ENCODE measurements around the gene KRTAP10-6.
"Not testable (repeated sequence)": the region's sequence is repeated elsewhere in the genome, so short reads cannot be mapped to it uniquely, and the experiment has no call there.

KRTAP10-6 gene

GRCh38 chr21:44571296-44571695 is 21.0 kb downstream of the KRTAP10-6 start:
- TF ChIP-seq ZNF274 (IDR thresholded peaks at IDR 0.05; ENCODE audit: low read depth, low read length) = no peak
- no peak overlapping the region for H3K4me3 ChIP-seq (ENCODE audit: low read length)

DNA sequence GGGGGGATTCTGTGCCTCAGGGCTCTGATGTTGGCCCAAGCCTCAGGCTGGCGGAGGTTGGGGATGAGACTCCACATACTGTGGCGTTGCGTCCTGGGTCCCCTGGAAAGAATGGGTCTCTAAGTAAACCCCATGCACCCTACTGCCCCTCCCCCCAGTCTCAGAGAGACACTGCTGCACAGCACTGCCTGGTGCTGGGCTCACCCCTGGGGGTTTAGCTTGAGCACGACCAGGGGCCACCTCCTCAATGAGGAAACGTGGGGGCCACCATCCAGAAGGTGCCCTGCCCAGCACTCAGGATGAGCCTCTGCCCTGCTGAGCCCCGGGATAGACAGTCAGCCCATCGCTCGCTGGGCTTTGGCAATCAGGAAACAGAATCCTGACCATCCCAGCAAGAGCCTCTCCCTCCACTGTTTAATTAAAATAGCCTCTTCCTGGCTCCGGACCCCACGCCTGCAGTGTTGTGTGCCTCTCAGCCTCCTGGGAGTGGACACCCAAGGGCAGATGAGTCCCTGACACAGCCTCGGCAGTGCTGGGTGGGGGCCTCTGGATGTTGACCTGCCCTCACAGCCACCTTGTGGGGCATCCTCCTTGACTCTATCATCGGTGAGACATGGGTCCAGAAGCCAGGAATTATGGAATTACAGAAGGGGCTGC is 22.3 kb downstream of the KRTAP10-6 start:
- no peak for TF ChIP-seq ZNF274 (IDR thresholded peaks at IDR 0.05; ENCODE audit: low read depth, low read length)
- no peak overlapping the region for H3K4me3 ChIP-seq (ENCODE audit: low read length)

DNA sequence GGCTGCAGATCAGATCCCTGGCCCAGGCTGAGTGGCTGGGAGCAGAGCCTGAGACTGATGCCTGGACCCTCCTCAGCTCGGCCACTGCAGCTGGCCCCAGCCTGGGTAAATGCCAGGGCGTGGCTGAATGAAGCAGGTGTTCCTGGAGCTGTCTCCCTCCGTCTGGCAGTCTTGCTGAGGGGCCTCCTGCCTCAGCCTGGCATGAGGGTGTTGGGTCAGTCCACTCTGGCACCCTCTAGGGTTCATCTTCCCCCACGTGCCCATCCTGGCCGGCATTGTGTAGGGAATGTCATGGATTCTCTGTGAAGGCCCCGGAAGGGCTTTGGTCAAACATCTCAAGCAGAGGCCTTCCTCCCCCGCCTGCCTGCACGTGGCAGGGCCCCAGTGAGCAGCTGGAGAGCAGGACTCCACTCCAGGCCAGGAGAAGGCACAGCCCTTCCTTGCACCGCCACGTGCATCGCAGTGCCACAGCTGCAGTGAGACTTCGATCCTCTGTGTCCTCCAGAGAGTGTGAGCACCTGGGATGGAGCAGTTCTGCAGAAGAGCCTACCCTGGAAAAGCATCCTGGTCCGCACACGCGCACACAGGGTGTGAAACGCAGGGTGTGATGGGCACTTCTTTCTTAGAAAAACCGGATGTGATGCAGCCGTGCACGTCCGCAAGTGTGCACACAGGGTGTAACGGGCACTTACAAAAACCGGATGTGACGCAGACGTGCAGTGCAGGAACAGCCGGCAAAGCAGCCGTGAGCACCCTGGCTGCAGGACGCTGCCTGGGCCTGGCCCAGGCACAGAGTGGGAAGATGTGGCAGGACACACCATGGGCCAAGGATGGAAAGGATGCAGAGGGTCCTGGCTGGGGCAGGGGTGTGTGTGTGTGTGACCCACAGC is 23.4 kb downstream of the KRTAP10-6 start:
- H3K4me3 ChIP-seq (ENCODE audit: low read length) = no peak overlapping the region
- TF ChIP-seq ZNF274 (IDR thresholded peaks at IDR 0.05; ENCODE audit: low read depth, low read length) = no peak

- TF ChIP-seq ZNF274 (IDR thresholded peaks at IDR 0.05; ENCODE audit: low read depth, low read length) = no peak
- H3K4me3 ChIP-seq (ENCODE audit: low read length) = no peak overlapping the region
Measured at GRCh38 chr21:44568261-44568660, 24.0 kb downstream of the KRTAP10-6 start.

DNA sequence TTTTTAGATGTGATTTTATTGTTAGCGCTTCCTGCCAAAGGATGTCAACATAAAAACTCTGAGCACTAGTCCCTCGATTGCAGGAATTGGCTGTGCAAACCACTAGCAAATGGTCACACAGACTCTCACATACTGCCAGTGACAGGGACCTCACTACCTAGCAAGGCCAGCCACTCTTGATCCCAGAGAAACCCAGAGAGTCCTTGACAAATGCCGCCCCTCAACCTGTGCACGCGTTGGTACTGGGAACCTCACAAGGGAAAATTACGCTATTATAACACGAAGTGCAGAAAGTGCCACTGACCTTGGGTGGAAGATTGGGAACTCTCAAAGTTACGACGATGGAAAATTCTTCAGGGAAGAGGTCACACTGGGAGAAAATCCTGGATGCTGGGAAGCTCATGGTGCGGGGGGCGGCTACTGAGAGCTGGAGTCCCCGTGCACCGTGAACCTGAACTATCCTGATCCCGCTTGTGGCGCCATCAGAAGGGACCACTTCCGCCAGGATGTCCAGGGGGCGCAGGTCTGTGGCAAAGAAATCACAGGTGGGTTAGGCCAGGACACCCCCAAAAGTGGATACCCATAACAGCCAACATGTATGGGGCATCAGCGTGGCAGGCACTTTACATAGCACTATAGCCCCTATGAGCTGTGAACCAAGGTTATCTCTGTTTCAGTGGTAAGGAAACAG is 24.7 kb downstream of the KRTAP10-6 start:
- no peak for TF ChIP-seq ZNF274 (IDR thresholded peaks at IDR 0.05; ENCODE audit: low read depth, low read length)
- no peak overlapping the region for H3K4me3 ChIP-seq (ENCODE audit: low read length)

- no peak overlapping the region for H3K4me3 ChIP-seq (ENCODE audit: low read length)
- TF ChIP-seq ZNF274 (IDR thresholded peaks at IDR 0.05; ENCODE audit: low read depth, low read length) = no peak
Measured at GRCh38 chr21:44566403-44566802, 25.9 kb downstream of the KRTAP10-6 start.

GRCh38 chr21:44564886-44565598 is 27.3 kb downstream of the KRTAP10-6 start:
- TF ChIP-seq ZNF274 (IDR thresholded peaks at IDR 0.05; ENCODE audit: low read depth, low read length) = no peak
- no peak overlapping the region for H3K4me3 ChIP-seq (ENCODE audit: low read length)

- no peak overlapping the region for H3K4me3 ChIP-seq (ENCODE audit: low read length)
- no peak for TF ChIP-seq ZNF274 (IDR thresholded peaks at IDR 0.05; ENCODE audit: low read depth, low read length)
Measured at GRCh38 chr21:44564099-44564498, 28.2 kb downstream of the KRTAP10-6 start.

GRCh38 chr21:44558695-44559094 is 33.6 kb downstream of the KRTAP10-6 start, which contains the start of gene KRTAP10-3:
Gene KRTAP10-3 (minus strand): TSS chr21:44558795. CDS start chr21:44558715, 80 bp downstream.
- TF ChIP-seq ZNF274 (IDR thresholded peaks at IDR 0.05; ENCODE audit: low read depth, low read length) = no peak
- H3K4me3 ChIP-seq (ENCODE audit: low read length) = no peak within 1 kb of the TSS

- H3K4me3 ChIP-seq (ENCODE audit: low read length) = not testable (repeated sequence)
Measured at GRCh38 chr21:44558329-44558675, 34.0 kb downstream of the KRTAP10-6 start.

GRCh38 chr21:44557491-44558328 is 34.6 kb downstream of the KRTAP10-6 start:
- no peak overlapping the region for H3K4me3 ChIP-seq (ENCODE audit: low read length)
- no peak for TF ChIP-seq ZNF274 (IDR thresholded peaks at IDR 0.05; ENCODE audit: low read depth, low read length)

DNA sequence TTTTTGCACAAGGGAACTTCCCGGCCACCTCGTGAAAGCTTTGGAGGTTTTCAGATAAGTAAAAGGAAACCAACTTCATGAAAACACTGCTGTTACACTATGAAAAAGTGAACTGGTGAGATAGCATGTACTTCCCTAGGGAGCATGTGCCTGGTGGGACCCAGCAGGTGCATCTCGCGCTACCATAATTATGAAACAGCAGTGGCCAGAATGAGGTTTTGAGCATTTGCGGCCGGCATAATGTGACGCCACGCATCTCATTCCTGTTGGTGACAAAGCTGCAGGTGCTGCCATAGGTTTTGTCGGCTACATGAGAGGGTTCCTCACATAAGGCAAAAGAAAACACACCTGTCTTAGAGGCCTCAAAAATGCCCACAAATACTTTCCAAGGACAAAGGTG is 35.4 kb downstream of the KRTAP10-6 start:
- no peak for TF ChIP-seq ZNF274 (IDR thresholded peaks at IDR 0.05; ENCODE audit: low read depth, low read length)
- no peak overlapping the region for H3K4me3 ChIP-seq (ENCODE audit: low read length)

DNA sequence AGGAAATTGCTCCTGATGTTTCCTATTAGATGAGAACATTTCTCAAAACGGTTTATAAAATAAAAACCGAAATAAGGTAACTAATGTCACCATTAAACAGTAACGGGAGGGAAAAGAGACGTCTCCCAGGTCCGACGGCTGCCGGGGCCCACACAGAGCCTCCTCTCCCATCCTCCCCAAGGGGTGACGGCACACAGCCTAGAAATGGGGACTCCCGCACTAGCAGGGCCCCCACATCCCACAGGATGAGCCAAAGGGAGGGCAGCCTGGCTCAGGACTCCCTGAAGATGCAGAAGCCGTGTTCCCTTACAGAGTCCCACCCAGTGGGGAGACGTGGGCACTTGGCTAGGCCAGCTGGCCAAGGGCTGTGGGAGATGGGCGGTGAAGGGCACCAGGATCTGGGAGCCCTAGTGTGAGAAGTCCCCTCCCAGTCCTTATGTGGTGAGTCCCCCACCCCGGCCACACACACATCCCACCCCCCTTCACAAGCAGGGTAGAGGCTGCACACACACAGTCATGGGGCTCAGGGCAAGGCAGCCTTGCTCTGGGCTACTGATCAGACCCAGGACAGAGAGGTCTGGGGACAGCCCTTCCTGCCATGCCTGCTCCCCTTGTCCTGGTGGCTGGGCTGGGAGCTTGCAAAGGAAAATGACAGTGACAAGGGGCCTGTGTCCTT is 37.0 kb downstream of the KRTAP10-6 start:
- no peak for TF ChIP-seq ZNF274 (IDR thresholded peaks at IDR 0.05; ENCODE audit: low read depth, low read length)

More for the DNA sequence above, 37.0 kb downstream of the KRTAP10-6 start:
- no peak overlapping the region for H3K4me3 ChIP-seq (ENCODE audit: low read length)
